Hypothalamus (tissue), 51 donors: Measurements from ENCODE around the gene KCNJ9.

ENCODE experiments used
- DNase-seq, 51 donors: peaks; one replicate each; lab custom pipeline; 2025; lab: John Stamatoyannopoulos, UW

The KCNJ9 gene

GRCh38 chr1:160136926-160137200, 55.5 kb downstream of the KCNJ9 start:
- DNase-seq, result no peak

- no peak for DNase-seq
Measured at GRCh38 chr1:160137216-160137862, 56.0 kb downstream of the KCNJ9 start.

GRCh38 chr1:160139840-160140239, 58.5 kb downstream of the KCNJ9 start:
- no peak for DNase-seq
